ENCODE results near the gene RAB11FIP4. TPM values are rescaled to one million over a fixed set of nuclear protein-coding genes. Genes with fewer than 3 reads are reported as not detected.
"Not testable (repeated sequence)": the region's sequence is repeated elsewhere in the genome, so short reads cannot be mapped to it uniquely, and the experiment has no call there.

RAB11FIP4 gene
- total and polyA plus RNA-seq, 2 of the 8 experiments (the other 6 are each of a cell fraction or from before 2014, with no cell fraction given): 21.7 to 53.2 TPM

GRCh38 chr17:31383488-31383887 lies 8.0 kb upstream of the RAB11FIP4 start:
- H2BK20ac ChIP-seq (ENCODE audit: low read length); H2AK5ac ChIP-seq (ENCODE audit: low read depth, low read length); H3K9ac ChIP-seq (replicated peaks in 1 of 4; ENCODE audit: extremely low read depth in 1 of 4, low read depth in 3 of 4, low read length in 3 of 4); H3K56ac ChIP-seq (replicated peaks; ENCODE audit: insufficient read length, low read depth, low read length); DNase-seq (ENCODE audit: low read depth in 1 of 2, low spot score in 2 of 2); H4K8ac ChIP-seq (ENCODE audit: extremely low read depth, insufficient read depth, low read length); H2BK15ac ChIP-seq (ENCODE audit: low read length); H3K23ac ChIP-seq (ENCODE audit: insufficient read length); H3K4me2 ChIP-seq (ENCODE audit: insufficient read depth in 1 of 2, low read depth in 2 of 2, low read length in 2 of 2); H3K27me3 ChIP-seq (replicated peaks in 1 of 4; ENCODE audit: control insufficient read depth in 3 of 4, extremely low read depth in 1 of 4, insufficient read depth in 3 of 4, low read length in 3 of 4); H3K18ac ChIP-seq (ENCODE audit: extremely low read depth, low read length); H2BK12ac ChIP-seq (ENCODE audit: low read depth, low read length); FAIRE-seq; H2AFZ ChIP-seq (ENCODE audit: low read length); H3K4me1 ChIP-seq (replicated peaks in 1 of 4; ENCODE audit: control insufficient read depth in 3 of 4, insufficient read depth in 4 of 4, low read length in 3 of 4); H3K79me2 ChIP-seq (ENCODE audit: control insufficient read depth in 1 of 2, insufficient read depth in 2 of 2, low read length in 2 of 2); H2BK5ac ChIP-seq (ENCODE audit: low read depth, low read length); H3K27ac ChIP-seq (ENCODE audit: low read depth, low read length); H3K36me3 ChIP-seq (ENCODE audit: control insufficient read depth in 2 of 4, insufficient read depth in 4 of 4, low read length in 3 of 4); H3K4ac ChIP-seq (replicated peaks; ENCODE audit: insufficient read length, low read depth, low read length); H3K23me2 ChIP-seq (ENCODE audit: low read depth, low read length); H4K91ac ChIP-seq (replicated peaks; ENCODE audit: insufficient read length, low read length); H3K79me1 ChIP-seq (ENCODE audit: low read depth, low read length); H2BK120ac ChIP-seq (replicated peaks; ENCODE audit: low read depth, low read length); H3K4me3 ChIP-seq (ENCODE audit: extremely low read depth in 1 of 4, insufficient read depth in 2 of 4, low read depth in 3 of 4, low read length in 4 of 4); H3K9me3 ChIP-seq (ENCODE audit: insufficient read depth in 2 of 2, low read depth in 1 of 2, low read length in 1 of 2); H3K14ac ChIP-seq (ENCODE audit: insufficient read length); H4K20me1 ChIP-seq (replicated peaks in 1 of 2; ENCODE audit: control insufficient read depth in 1 of 2, insufficient read depth in 2 of 2, low read length in 2 of 2); H4K5ac ChIP-seq (ENCODE audit: insufficient read length, low read depth, low read length); POLR2A ChIA-PET (ENCODE audit: partially characterized antibody): not testable (repeated sequence)
- TF ChIP-seq, protein P1, sequence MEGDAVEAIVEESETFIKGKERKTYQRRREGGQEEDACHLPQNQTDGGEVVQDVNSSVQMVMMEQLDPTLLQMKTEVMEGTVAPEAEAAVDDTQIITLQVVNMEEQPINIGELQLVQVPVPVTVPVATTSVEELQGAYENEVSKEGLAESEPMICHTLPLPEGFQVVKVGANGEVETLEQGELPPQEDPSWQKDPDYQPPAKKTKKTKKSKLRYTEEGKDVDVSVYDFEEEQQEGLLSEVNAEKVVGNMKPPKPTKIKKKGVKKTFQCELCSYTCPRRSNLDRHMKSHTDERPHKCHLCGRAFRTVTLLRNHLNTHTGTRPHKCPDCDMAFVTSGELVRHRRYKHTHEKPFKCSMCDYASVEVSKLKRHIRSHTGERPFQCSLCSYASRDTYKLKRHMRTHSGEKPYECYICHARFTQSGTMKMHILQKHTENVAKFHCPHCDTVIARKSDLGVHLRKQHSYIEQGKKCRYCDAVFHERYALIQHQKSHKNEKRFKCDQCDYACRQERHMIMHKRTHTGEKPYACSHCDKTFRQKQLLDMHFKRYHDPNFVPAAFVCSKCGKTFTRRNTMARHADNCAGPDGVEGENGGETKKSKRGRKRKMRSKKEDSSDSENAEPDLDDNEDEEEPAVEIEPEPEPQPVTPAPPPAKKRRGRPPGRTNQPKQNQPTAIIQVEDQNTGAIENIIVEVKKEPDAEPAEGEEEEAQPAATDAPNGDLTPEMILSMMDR (IDR thresholded peaks at IDR 0.05; ENCODE audit: control extremely low read depth in 1 of 3, insufficient read depth in 1 of 3, low read depth in 1 of 3, low read length in 3 of 3): peak in 1 of 3 experiments; percentile 19; a peak in 1 of 4 replicates
- peak in 1 of 2 experiments; percentile 36; a peak in 2 of 4 replicates for TF ChIP-seq RAD21 (IDR thresholded peaks at IDR 0.05 in 1 of 2, conservative IDR thresholded peaks at IDR 0.05 in 1 of 2; ENCODE audit: low read depth in 2 of 2, low read length in 2 of 2)
- CTCF ChIA-PET (ENCODE audit: partially characterized antibody): interaction anchor here (0.8 to 1.2 kb wide), 3 partner anchors 11 to 375 kb away, joined by 3 to 4 read pairs (median 3); no protein-coding TSS in a partner anchor
- 94% methylated on average over 6 of the region's 6 CpGs; no CpG with 5 or more reads in 1 of the 2 experiments for WGBS, 2 experiments (ENCODE audit: extremely low coverage in 1 of 2, insufficient coverage in 1 of 2, insufficient read length in 1 of 2, insufficient replicate concordance in 2 of 2, low coverage in 1 of 2, low lambda C conversion rate in 2 of 2, missing lambda C conversion rate in 1 of 2)
